Activated CD8-positive, alpha-beta T cell treated with anti-CD3 and anti-CD28 coated beads for 36 hours (primary cell): ENCODE measurements around the gene RGS21. TPM values are rescaled to one million over a fixed set of nuclear protein-coding genes. Genes with fewer than 3 reads are reported as not detected.

Experiments
- ATAC-seq: fragments of 200-7000 bp; cut with Tn5 transposase; one replicate; pipeline ENCODE4 v1.10.0; 2021; ENCODE audit warnings: mild to moderate bottlenecking, moderate library complexity
- CTCF ChIA-PET: fragments of 350-600 bp; sonication (Branson Sonifier 250); formaldehyde crosslinking; loops from one replicate; lab custom pipeline; 2021; ENCODE audit warnings: antibody characterized with exemption; lab: Charles Lee
- POLR2A ChIA-PET: fragments of 350-600 bp; sonication (Branson Sonifier 250); formaldehyde crosslinking; loops from one replicate; lab custom pipeline; 2021; ENCODE audit warnings: antibody characterized with exemption; lab: Charles Lee
- DNase-seq: peaks from one replicate; pipeline ENCODE4 v3.0.0-alpha.2; 2020
- H3K27ac Mint-ChIP-seq: one replicate; pipeline ENCODE4 v1.8.0; 2021; ENCODE audit warnings: mild to moderate bottlenecking, mixed read lengths
- H3K27me3 Mint-ChIP-seq: one replicate; pipeline ENCODE4 v1.8.0; 2021; ENCODE audit warnings: mixed read lengths
- H3K36me3 Mint-ChIP-seq: one replicate; pipeline ENCODE4 v1.8.0; 2021; ENCODE audit warnings: low read depth, mixed read lengths
- H3K4me1 Mint-ChIP-seq: one replicate; pipeline ENCODE4 v1.8.0; 2021; ENCODE audit warnings: low read depth, mixed read lengths
- H3K4me3 Mint-ChIP-seq: one replicate; pipeline ENCODE4 v1.8.0; 2021; ENCODE audit warnings: mild to moderate bottlenecking, moderate library complexity, mixed read lengths
- H3K9me3 Mint-ChIP-seq: one replicate; pipeline ENCODE4 v1.8.0; 2021; ENCODE audit warnings: mixed read lengths
- CTCF ChIP-seq: fragments of 200-600 bp; IDR thresholded peaks from one replicate; pipeline ENCODE4 v1.8.0; 2022; ENCODE audit warnings: antibody characterized with exemption, mild to moderate bottlenecking
- intact Hi-C: fragments of 100-400 bp; cut with micrococcal nuclease; formaldehyde crosslinking; loops from one replicate; pipeline ENCODE4 v1.10.0; 2022
- total RNA-seq, 2 experiments: library from RNA; stranded (reverse); gene quantifications; one replicate each; pipeline ENCODE4 v1.2.3, GENCODE V29; 2021

RGS21 gene
- total RNA-seq, 2 experiments from 2014 or later = not detected

DNA sequence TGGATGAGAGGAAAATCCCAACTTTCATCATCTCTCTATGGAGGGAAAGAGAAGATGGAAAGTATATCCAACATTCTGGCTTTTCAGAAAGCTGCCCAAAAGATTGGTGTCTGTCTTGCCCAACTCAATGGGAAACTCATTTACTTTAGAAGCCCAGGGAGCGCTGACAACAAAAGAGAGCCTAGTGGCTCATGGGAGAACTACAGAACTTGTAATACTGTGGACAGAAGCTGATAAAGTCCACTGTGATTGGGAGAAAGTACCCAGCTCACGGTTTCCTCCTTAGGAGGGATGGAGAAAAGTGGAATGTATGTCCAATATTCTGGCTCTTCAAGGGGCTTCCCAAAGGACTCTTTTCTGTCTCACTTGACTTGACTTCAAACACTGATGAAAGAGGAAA lies 66.0 kb downstream of the RGS21 start:
- no peak overlapping the region for H3K27ac Mint-ChIP-seq
- ChIA-PET CTCF (no interaction called here), POLR2A (no interaction called here)
- no peaks in the 10 kb centered on the region for H3K4me1 Mint-ChIP-seq
- intact Hi-C loops = no loop called here
- H3K4me3 Mint-ChIP-seq = no peak overlapping the region
- no peak for DNase-seq
- no peak for TF ChIP-seq CTCF
- no peaks in the 10 kb centered on the region for H3K27me3 Mint-ChIP-seq
- no peaks in the 10 kb centered on the region for H3K9me3 Mint-ChIP-seq
- no peak for ATAC-seq
- no peaks in the 10 kb centered on the region for H3K36me3 Mint-ChIP-seq

GRCh38 chr1:192386051-192386650 lies 69.4 kb downstream of the RGS21 start:
- no peak for DNase-seq
- Mint-ChIP-seq H3K4me1 (no peaks in the 10 kb centered on the region), H3K4me3 (no peak overlapping the region), H3K9me3 (no peaks in the 10 kb centered on the region), H3K27ac (no peak overlapping the region), H3K27me3 (no peaks in the 10 kb centered on the region), H3K36me3 (no peaks in the 10 kb centered on the region)
- CTCF ChIA-PET = no interaction called here
- intact Hi-C loops = no loop called here
- TF ChIP-seq CTCF = no peak
- no peak for ATAC-seq
- POLR2A ChIA-PET = no interaction called here

DNA sequence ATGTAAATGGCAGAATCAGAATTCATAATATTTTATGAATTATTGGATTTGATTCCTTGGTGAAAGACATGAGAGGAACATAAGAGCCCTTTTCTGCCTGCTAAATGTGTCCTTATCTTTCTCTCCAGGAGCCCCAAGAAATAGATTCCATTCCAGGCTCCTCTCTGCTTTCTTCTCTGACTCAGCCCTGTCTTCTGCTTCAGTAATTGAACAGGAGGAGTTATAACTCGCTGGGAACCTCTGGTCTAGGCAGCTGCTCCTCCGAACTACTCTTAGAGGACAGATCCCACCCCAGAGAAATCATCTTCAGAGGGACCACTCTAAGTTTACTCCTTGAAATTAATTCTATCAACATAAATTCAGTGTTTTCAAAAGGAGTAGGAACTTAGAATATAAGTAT lies 78.4 kb downstream of the RGS21 start:
- H3K9me3 Mint-ChIP-seq = no peaks in the 10 kb centered on the region
- H3K36me3 Mint-ChIP-seq = no peaks in the 10 kb centered on the region
- H3K27me3 Mint-ChIP-seq = no peaks in the 10 kb centered on the region
- ChIA-PET CTCF (no interaction called here), POLR2A (no interaction called here)
- H3K4me3 Mint-ChIP-seq = no peak overlapping the region
- intact Hi-C loops = no loop called here
- H3K27ac Mint-ChIP-seq = no peak overlapping the region
- DNase-seq (no peak), ATAC-seq (no peak)
- no peaks in the 10 kb centered on the region for H3K4me1 Mint-ChIP-seq
- TF ChIP-seq CTCF = no peak

DNA sequence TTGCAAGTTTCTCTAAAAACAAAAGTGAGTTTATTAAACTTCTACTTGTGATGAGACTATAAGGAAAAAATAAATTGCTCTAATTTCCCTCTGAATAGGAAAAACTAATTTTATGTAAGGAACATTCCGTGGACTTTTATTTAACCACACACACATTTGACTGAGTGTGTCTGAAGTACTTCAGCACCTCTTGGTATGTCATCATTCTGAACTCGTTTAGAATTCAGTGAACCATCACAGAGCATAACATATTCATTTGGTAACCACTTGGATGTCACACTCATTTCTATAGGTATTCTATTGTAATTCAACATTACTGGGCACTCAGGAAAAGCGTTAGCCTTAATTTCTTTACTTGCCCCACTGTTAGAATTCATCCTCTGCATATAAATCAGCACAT lies 79.1 kb downstream of the RGS21 start:
- intact Hi-C loops = no loop called here
- CTCF ChIA-PET = no interaction called here
- TF ChIP-seq CTCF = no peak

GRCh38 chr1:192399161-192399560 lies 82.4 kb downstream of the RGS21 start:
- TF ChIP-seq CTCF = no peak
- DNase-seq = no peak
- Mint-ChIP-seq H3K4me1 (no peaks in the 10 kb centered on the region), H3K27ac (no peak overlapping the region), H3K4me3 (no peak overlapping the region), H3K9me3 (no peaks in the 10 kb centered on the region), H3K27me3 (no peaks in the 10 kb centered on the region), H3K36me3 (no peaks in the 10 kb centered on the region)
- ChIA-PET CTCF (no interaction called here), POLR2A (no interaction called here)
- no peak for ATAC-seq
- intact Hi-C loops = no loop called here

More for the DNA sequence above, 79.1 kb downstream of the RGS21 start:
- H3K4me1 Mint-ChIP-seq = no peaks in the 10 kb centered on the region
- no peaks in the 10 kb centered on the region for H3K36me3 Mint-ChIP-seq
- H3K4me3 Mint-ChIP-seq = no peak overlapping the region
- no peak overlapping the region for H3K27ac Mint-ChIP-seq
- POLR2A ChIA-PET = no interaction called here
- ATAC-seq (no peak), DNase-seq (no peak)
- no peaks in the 10 kb centered on the region for H3K9me3 Mint-ChIP-seq
- no peaks in the 10 kb centered on the region for H3K27me3 Mint-ChIP-seq
